Measurements from ENCODE around the gene ATG14.
A peak's percentile ranks its signal among the peaks of the same experiment; 100 is the strongest.
"Not testable (repeated sequence)": the region's sequence is repeated elsewhere in the genome, so short reads cannot be mapped to it uniquely, and the experiment has no call there.

Gene ATG14

GRCh38 chr14:55386037-55386808, 25.4 kb downstream of the ATG14 start:
- DNase-seq (ENCODE audit: low spot score) = no peak

GRCh38 chr14:55384536-55384935, 27.1 kb downstream of the ATG14 start:
- no peak for DNase-seq (ENCODE audit: low spot score)

- no peak for DNase-seq (ENCODE audit: low spot score)
Observed at GRCh38 chr14:55383541-55384140, 28.0 kb downstream of the ATG14 start.

- not testable (repeated sequence) for DNase-seq (ENCODE audit: low spot score)
Observed at GRCh38 chr14:55383056-55383466, 28.6 kb downstream of the ATG14 start.

GRCh38 chr14:55382483-55382882, 29.1 kb downstream of the ATG14 start:
- DNase-seq (ENCODE audit: low spot score) = no peak

GRCh38 chr14:55381561-55381960, 30.1 kb downstream of the ATG14 start:
- DNase-seq (ENCODE audit: low spot score) = no peak

- DNase-seq (ENCODE audit: low spot score) = no peak
Observed at GRCh38 chr14:55381040-55381439, 30.6 kb downstream of the ATG14 start.

GRCh38 chr14:55377236-55377635, 34.4 kb downstream of the ATG14 start:
- DNase-seq (ENCODE audit: low spot score) = no peak

GRCh38 chr14:55374771-55375170, 36.9 kb downstream of the ATG14 start:
- no peak for DNase-seq (ENCODE audit: low spot score)

- peak; percentile 47 for DNase-seq (ENCODE audit: low spot score)
Observed at GRCh38 chr14:55373784-55374705, 37.6 kb downstream of the ATG14 start.

GRCh38 chr14:55372825-55373224, 38.8 kb downstream of the ATG14 start:
- no peak for DNase-seq (ENCODE audit: low spot score)

- DNase-seq (ENCODE audit: low spot score) = no peak
Observed at GRCh38 chr14:55372423-55372822, 39.2 kb downstream of the ATG14 start.

GRCh38 chr14:55370883-55371455, 40.7 kb downstream of the ATG14 start:
- DNase-seq (ENCODE audit: low spot score) = no peak

- no peak for DNase-seq (ENCODE audit: low spot score)
Observed at GRCh38 chr14:55366271-55366670, 45.4 kb downstream of the ATG14 start.

- DNase-seq (ENCODE audit: low spot score) = no peak
Observed at GRCh38 chr14:55361190-55361589, 50.4 kb downstream of the ATG14 start.

GRCh38 chr14:55359307-55359706, 52.3 kb downstream of the ATG14 start:
- DNase-seq (ENCODE audit: low spot score) = no peak

- DNase-seq (ENCODE audit: low spot score) = no peak
Observed at GRCh38 chr14:55356913-55357312, 54.7 kb downstream of the ATG14 start.

- DNase-seq (ENCODE audit: low spot score) = no peak
Observed at GRCh38 chr14:55355922-55356321, 55.7 kb downstream of the ATG14 start.

- peak; percentile 16 for DNase-seq (ENCODE audit: low spot score)
Observed at GRCh38 chr14:55354500-55354899, 57.1 kb downstream of the ATG14 start.

- no peak for DNase-seq (ENCODE audit: low spot score)
Observed at GRCh38 chr14:55353686-55354467, 57.8 kb downstream of the ATG14 start.

GRCh38 chr14:55352201-55352600, 59.4 kb downstream of the ATG14 start:
- no peak for DNase-seq (ENCODE audit: low spot score)

GRCh38 chr14:55351111-55351510, 60.5 kb downstream of the ATG14 start:
- DNase-seq (ENCODE audit: low spot score) = no peak

All from kidney capillary endothelial cell (primary cell).